ENCODE measurements around the gene NDUFB10.

GRCh38 chr16:1971796-1972489, 12.6 kb downstream of the NDUFB10 start, which contains the start of gene TBL3:
- no peak for TF ChIP-seq CTCF (IDR thresholded peaks at IDR 0.05)
- no peak for TF ChIP-seq ZFX (IDR thresholded peaks at IDR 0.05; ENCODE audit: borderline replicate concordance)

Measured in 22Rv1 (cell line).